Endometrial microvascular endothelial cells (primary cell): Measurements from ENCODE around the gene CFAP74. TPM values are rescaled to one million over a fixed set of nuclear protein-coding genes. Genes with fewer than 3 reads are reported as not detected.

Source experiments
- in situ Hi-C: cut with HindIII; loops from 2 replicates; pipeline ENCODE4 v1.10.0; 2017; ENCODE audit warnings: low sequenced_read_pairs, low pct_unique_long_range_greater_than_20kb; ENCODE audit errors: inconsistent ontology term
- total RNA-seq: library from RNA; depleted of rRNA; stranded (reverse); fragments of >200 nt; gene quantifications from one replicate; pipeline ENCODE4 v1.2.3, GENCODE V29; 2015; ENCODE audit errors: inconsistent ontology term

Gene CFAP74
- total RNA-seq, 1 donor from 2014 or later = not detected

DNA sequence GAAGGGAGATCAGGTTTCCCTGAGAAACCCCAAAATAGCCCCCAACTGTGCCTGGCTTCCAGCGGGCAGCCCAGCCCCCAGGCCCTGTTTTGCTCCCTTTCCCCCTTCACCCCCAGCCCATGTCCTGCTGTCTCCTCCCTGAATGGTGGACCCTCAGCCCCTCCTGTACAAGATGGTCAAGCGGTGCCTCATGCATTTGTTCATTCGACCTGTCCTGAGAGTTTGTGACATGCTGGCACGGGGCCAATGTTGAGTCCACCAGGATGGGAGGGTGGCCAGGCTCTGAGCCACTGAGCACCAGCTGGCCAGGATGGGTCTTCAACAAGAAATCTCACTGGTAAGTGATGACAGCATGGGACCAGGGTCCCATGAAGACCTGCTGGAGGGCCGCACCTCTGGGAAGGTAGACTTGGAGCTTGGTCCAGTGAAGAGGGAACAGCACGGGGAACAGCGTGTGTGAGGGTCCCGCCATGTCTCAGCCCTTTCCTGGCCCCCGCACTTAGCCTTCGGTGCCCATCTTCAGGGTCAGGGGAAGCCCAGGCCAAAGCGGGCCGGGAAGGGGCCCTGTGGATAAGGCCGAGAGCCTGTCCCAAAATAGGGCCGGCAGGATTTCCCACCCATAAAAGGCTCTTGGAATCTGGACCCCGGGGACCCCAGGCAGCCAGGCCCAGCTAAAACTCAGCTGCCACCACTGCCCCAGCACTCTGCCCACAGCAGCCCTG lies 88.5 kb downstream of the CFAP74 start, which contains the start of gene CALML6:
Gene CALML6, plus strand, starts transcription at position 290 of the 722 bp plus-strand sequence. Its CDS starts 21 bp downstream, at position 311.
- in situ Hi-C loops = no loop called here

DNA sequence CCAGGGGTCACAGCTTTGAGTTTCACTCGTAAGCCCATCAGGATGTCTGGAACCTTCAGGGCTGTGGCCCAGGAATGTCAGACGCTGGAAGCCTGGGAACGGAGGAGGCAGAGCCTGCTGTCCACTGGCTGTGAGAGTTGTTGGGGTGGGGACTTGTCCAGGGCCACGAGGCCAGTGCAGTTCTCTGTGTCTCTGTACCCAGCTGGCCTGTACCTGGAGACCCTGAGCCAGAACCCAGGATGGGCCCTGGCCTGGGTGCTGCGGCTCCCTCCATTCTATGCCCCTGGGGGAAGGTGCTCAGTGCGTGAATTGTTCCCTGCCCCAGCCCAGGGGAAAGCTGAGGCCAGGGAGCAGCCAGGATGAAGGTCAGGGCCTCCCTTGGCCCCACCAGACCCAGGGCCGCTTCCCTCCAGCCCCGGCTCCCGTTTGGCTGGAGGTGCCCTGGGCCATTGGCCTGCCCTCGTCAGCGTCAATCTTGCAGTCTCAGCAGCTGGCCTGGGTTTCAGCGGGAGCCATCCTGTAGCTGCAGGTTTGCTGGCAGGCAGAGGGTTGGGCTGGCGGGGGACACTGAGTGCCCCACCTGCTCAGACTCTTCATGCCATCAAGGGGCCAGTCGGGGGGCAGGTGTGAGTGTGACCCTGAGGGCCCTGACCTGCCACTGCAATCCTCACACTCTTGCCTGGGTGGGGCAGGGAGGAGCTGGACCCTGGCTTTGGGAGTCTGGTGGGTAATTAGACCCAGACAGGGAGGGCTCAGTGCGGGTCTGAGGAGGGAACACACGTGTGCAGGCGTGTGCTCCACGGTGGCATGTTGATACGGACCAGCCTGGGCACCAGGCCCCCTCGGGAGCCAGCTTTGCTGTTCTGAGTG lies 89.2 kb downstream of the CFAP74 start:
- in situ Hi-C loops = no loop called here

GRCh38 chr1:1911350-1912041 lies 92.1 kb downstream of the CFAP74 start:
- in situ Hi-C loops = no loop called here

GRCh38 chr1:1910651-1911331 lies 92.8 kb downstream of the CFAP74 start:
- in situ Hi-C loops = no loop called here

DNA sequence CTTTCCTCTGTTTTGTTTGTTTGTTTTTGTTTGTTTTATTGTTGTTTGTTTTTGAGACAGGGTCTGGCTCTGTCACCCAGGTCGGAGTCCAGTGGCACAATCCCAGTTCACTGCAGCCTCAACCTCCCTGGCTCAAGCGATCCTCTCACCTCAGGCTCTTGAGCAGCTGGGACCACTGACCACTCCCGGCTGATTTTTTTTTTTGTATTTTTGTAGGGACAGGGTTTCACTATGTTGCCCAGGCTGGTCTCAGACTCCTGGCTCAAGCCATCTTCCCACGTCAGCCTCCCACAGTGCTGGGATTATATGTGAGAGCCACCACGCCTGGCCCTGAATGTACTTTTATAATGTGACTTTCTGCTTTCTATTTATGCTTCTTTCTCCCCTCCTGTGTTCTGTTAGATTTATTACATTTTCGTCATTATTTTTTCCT lies 93.5 kb downstream of the CFAP74 start:
- in situ Hi-C loops = no loop called here

DNA sequence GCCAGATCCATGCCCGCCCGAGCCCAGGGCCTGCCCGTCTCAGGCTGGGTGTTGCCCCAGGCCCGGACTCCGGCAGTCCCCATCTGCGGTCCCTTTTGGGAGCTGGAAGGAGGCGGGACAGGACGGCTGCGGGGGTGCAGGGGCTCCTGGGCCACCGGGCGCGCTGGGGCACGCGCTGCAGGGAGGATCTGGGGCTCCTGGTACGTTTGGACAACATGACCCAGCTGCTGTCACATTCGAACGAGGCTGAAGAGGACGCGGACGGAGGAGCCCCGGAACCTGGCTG lies 95.1 kb downstream of the CFAP74 start:
- in situ Hi-C loops = no loop called here

DNA sequence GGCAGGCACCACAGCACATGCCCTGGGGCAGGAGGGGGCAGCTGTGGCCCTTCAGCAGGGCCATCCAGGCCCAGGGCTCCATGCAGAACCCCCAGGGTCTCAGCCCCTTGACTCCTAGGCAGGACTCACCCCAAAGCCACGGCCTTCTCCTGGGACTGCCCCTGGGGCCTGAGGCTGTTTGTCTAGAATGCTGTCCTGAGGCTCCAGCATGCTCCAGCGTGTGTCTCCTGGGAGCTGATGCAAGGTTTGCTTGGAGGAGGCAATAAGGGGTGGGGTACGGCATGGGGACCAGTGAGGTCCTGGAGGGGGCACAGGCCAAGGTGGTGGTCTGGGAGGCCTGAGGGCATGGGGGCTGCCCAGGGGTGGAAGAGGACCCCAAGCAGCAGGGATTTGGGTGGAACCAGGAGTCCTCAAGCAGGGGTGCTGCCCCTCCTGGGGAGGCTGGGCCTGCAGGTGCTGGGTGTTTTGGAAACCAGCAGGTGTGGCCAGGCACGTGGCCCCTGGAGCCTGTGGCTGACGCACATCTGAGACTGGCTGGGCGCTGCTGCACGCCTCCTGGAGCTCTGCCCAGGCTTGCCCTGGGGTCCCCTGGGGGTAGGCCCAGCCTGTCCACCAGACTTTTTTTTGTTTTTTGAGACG lies 96.4 kb downstream of the CFAP74 start:
- in situ Hi-C loops = no loop called here

- in situ Hi-C loops = no loop called here
Measured at GRCh38 chr1:1906185-1907097, 97.1 kb downstream of the CFAP74 start.

- in situ Hi-C loops = no loop called here
Measured at GRCh38 chr1:1903224-1903623, 100.4 kb downstream of the CFAP74 start.

GRCh38 chr1:1901641-1902294 lies 101.8 kb downstream of the CFAP74 start:
- in situ Hi-C loops = no loop called here

GRCh38 chr1:1900883-1901640 lies 102.5 kb downstream of the CFAP74 start:
- in situ Hi-C loops = no loop called here

GRCh38 chr1:1899967-1900327 lies 103.6 kb downstream of the CFAP74 start:
- in situ Hi-C loops = no loop called here

DNA sequence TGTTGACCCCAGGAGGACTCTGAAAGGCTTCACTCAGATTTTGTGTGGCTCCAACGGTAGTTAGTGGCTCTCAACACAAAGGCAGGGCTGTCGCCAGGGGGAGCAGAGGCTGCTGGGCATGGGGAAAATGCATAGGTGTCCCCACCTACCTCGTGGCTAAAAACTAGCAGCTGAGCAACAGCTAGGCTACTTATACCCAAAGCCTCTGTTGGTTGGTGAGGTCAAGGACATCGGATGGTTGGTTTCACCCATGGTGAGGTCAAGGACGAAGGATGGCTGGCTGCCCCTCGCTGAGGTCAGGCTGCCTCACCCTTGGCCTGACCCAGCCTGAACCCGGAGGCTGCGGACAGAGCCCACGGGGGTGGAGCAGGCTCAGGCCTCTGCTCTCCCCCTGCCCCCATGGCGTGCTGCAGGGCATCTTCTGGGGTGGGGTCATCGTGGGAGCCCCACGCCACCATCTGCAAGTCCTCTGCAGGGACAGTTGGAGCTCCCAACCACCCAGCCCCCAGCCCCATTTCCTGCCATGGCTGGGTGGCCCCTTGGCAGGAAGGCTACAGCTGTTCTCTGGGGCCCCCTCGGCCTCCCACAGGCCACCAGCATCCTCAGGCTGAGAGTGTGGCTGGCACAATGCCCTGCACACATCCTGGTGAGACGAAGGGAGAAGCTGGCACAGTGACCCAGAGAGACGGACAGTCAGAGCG lies 104.2 kb downstream of the CFAP74 start:
- in situ Hi-C loops = no loop called here

DNA sequence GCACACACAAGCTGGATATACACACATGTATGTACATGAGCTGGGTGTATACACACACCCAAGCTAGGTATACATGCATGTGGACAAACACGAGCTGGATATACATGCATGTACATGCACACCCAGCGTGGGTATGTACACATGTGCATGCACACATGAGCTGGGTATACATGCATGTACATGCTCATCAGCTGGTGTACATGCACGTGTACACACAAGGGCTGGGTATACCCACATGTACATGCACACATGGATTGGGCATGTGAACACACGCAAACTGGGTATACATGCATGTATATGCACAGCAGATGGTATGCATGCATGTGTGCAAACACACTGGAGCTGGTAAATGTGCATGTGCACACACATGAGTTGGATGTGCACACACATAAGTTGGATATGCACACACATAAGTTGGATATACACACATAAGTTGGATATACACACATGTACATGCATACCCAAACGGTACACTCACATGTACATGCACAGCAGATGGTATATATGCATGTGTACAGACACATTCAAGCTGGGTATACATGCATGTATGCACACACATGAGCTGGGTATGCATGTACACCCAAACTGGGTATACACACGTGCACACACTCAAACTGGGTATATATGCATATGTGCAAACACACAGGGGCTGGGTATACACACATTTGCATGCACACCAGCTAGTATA lies 105.2 kb downstream of the CFAP74 start:
- in situ Hi-C loops = no loop called here

DNA sequence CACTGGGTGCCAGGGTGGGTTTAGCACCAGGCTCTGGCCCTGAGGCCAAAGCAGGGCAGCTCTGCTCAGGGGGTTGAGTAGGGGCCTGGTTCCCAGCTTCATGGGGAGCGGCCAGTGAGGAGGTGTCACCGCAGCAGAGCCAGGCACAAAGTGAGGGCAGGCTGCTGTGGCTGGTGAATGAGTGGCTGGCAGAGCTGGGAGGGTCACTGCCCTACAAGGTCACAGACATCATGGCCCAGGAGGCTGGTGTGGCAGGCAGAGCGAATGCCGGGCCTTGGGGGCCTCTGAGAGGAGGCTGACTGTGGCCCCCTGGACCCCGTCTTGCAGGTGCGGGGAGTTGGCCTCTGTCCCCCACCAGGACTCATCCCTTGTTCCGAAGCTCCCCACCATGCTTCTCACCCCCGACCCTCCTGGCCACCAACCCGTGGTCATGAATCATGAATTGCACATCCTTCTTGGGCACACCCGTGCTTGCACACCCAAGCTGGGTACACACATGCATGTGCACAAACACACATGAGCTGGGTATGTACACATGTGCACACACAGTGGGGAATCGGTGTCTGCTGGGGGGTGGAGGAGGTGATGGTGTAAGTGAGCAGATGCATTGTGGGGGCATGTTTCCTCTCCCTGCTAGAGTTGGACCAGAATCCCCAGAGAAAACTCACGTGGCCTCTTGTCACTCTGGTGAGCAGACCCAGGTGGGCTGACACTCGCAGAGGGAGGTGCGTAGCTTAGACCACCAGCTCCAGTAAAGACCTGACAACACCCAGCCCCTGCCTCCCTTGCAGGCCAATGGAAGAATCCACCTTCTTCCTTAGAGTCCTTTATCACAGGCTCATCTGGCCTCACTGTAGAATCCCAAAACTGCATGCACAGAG lies 107.9 kb downstream of the CFAP74 start:
- in situ Hi-C loops = no loop called here
